Retinal pigment epithelial cell (primary cell): ENCODE measurements around the gene OOSP4B.

Experiments used
- DNase-seq: peaks from one replicate; pipeline ENCODE4 v3.0.0-alpha.2; 2010; ENCODE audit warnings: low read depth
- H3K4me3 ChIP-seq: 2 replicates; pipeline ENCODE4 v1.5.1; 2011; ENCODE audit warnings: mild to moderate bottlenecking, low read length, control low read depth, moderate library complexity
- CTCF ChIP-seq: conservative IDR thresholded peaks from 2 replicates; pipeline ENCODE4 v1.5.1; 2011; ENCODE audit warnings: low read depth, low read length, control low read depth, inconsistent platforms

OOSP4B gene

GRCh38 chr11:60078745-60079144 lies 61.8 kb downstream of the OOSP4B start:
- TF ChIP-seq CTCF = no peak
- DNase-seq = no peak
- H3K4me3 ChIP-seq = no peak overlapping the region

GRCh38 chr11:60080535-60080934 lies 63.6 kb downstream of the OOSP4B start:
- TF ChIP-seq CTCF = no peak
- no peak for DNase-seq
- no peak overlapping the region for H3K4me3 ChIP-seq
